K562 (cell line): ENCODE results near the gene C16orf96. TPM values are rescaled to one million over a fixed set of nuclear protein-coding genes. Genes with fewer than 3 reads are reported as not detected.

ENCODE experiments used
- BCL6 ChIP-seq: fragments of 250-450 bp; sonication (Bioruptor Pico); IDR thresholded peaks from 2 replicates; pipeline ENCODE4 v1.4.0; 2020
- CAMTA2 ChIP-seq: fragments of 250-450 bp; sonication (Bioruptor Pico); conservative IDR thresholded peaks from 2 replicates; pipeline ENCODE4 v1.5.1; 2022
- HMBOX1 ChIP-seq: sonication (generic); IDR thresholded peaks from 2 replicates; pipeline ENCODE4 v1.6.1; 2016
- MCM7 ChIP-seq, 2 experiments: fragments of 450-650 bp; IDR thresholded peaks; 2 replicates each; pipeline ENCODE4 v1.6.1; 2016 to 2018
- NR2C2 ChIP-seq, 2 experiments: fragments of 200-800 bp in 1 of 2; sonication (Bioruptor generic) in 1 of 2; sonication (generic) in 1 of 2; formaldehyde crosslinking in 1 of 2; IDR thresholded peaks; 2 replicates each; pipeline versions ENCODE4 v1.6.1 to v1.8.0; 2016 to 2022; ENCODE audit warnings: mild to moderate bottlenecking in 1 of 2, missing compliant biosample characterization in 1 of 2, missing genetic modification characterization in 1 of 2, missing genetic modification reagents in 1 of 2
- POLR2AphosphoS2 ChIP-seq: IDR thresholded peaks from 2 replicates; pipeline ENCODE4 v1.6.1; 2012; ENCODE audit warnings: low read length, improper control_type of control experiment
- RBFOX2 ChIP-seq: fragments of 200-400 bp; formaldehyde crosslinking; IDR thresholded peaks from 2 replicates; pipeline ENCODE4 v1.6.1; 2017; ENCODE audit warnings: low read depth, mild to moderate bottlenecking, low read length, moderate library complexity
- RBM25 ChIP-seq: fragments of 200-400 bp; formaldehyde crosslinking; IDR thresholded peaks from 2 replicates; pipeline ENCODE4 v1.6.1; 2018; ENCODE audit warnings: low read length, low read depth, moderate library complexity; ENCODE audit not compliant: severe bottlenecking
- SAFB ChIP-seq: fragments of 200-400 bp; formaldehyde crosslinking; IDR thresholded peaks from 2 replicates; pipeline ENCODE4 v1.6.1; 2017; ENCODE audit warnings: low read depth, low read length, borderline replicate concordance
- SMARCA4 ChIP-seq: fragments of 450-650 bp; IDR thresholded peaks from 2 replicates; pipeline ENCODE4 v1.6.1; 2016
- SMARCA5 ChIP-seq: fragments of 450-650 bp; IDR thresholded peaks from 2 replicates; pipeline ENCODE4 v1.6.1; 2016
- SRSF9 ChIP-seq: fragments of 200-400 bp; formaldehyde crosslinking; IDR thresholded peaks from 2 replicates; pipeline ENCODE4 v1.6.1; 2017; ENCODE audit warnings: low read depth, low read length, borderline replicate concordance
- TAF1 ChIP-seq: IDR thresholded peaks from 2 replicates; pipeline ENCODE4 v1.6.1; 2011; ENCODE audit warnings: mild to moderate bottlenecking, low read length, moderate library complexity; ENCODE audit not compliant: insufficient read depth, control insufficient read depth, severe bottlenecking; ENCODE audit errors: extremely low read depth
- TCF3 ChIP-seq: sonication (generic); formaldehyde crosslinking; IDR thresholded peaks from 2 replicates; pipeline ENCODE4 v1.4.0; 2020; ENCODE audit warnings: mild to moderate bottlenecking, missing genetic modification reagents
- THRA ChIP-seq: fragments of 450-650 bp; IDR thresholded peaks from 2 replicates; pipeline ENCODE4 v1.6.1; 2017; ENCODE audit warnings: mild to moderate bottlenecking, moderate library complexity
- THRAP3 ChIP-seq: fragments of 450-650 bp; IDR thresholded peaks from 2 replicates; pipeline ENCODE4 v1.6.1; 2016; ENCODE audit warnings: mild to moderate bottlenecking, inconsistent platforms, borderline replicate concordance
- TRIM25 ChIP-seq: fragments of 450-650 bp; IDR thresholded peaks from 2 replicates; pipeline ENCODE4 v1.7.0; 2016; ENCODE audit warnings: borderline replicate concordance
- XRCC4 ChIP-seq: IDR thresholded peaks from one replicate; pipeline ENCODE4 v1.6.1; 2011; ENCODE audit not compliant: insufficient read depth, insufficient read length; ENCODE audit errors: extremely low read depth
- ZBTB8A ChIP-seq: fragments of 450-650 bp; IDR thresholded peaks from 2 replicates; pipeline ENCODE4 v1.6.1; 2018; ENCODE audit warnings: mild to moderate bottlenecking, moderate library complexity; ENCODE audit not compliant: partially characterized antibody
- ZNF143 ChIP-seq: sonication (generic); formaldehyde crosslinking; IDR thresholded peaks from 2 replicates; pipeline ENCODE4 v1.9.0; 2022; ENCODE audit warnings: mild to moderate bottlenecking, missing genetic modification reagents
- ZNF224 ChIP-seq: sonication (generic); formaldehyde crosslinking; IDR thresholded peaks from 2 replicates; pipeline ENCODE4 v1.8.0; 2022; ENCODE audit warnings: mild to moderate bottlenecking, missing genetic modification reagents
- ZNF232 ChIP-seq: sonication (generic); formaldehyde crosslinking; IDR thresholded peaks from 2 replicates; pipeline ENCODE4 v1.8.0; 2022; ENCODE audit warnings: mild to moderate bottlenecking, missing genetic modification reagents
- polyA plus RNA-seq, 8 experiments: library from polyadenylated mRNA; depleted of rRNA in 4 of 8; stranded (reverse) in 5 of 8; unstranded in 3 of 8; fragments of >200 nt; fragmentation: Nextera tagmentation in 2 of 8; fragmentation: Illumina TruSeq in 1 of 8; extraction: Ambion mirVana in 2 of 8; extraction: Trizol in 1 of 8; gene quantifications; 2 replicates each; pipeline versions ENCODE4 v1.2.1 to v1.2.3, GENCODE V29; 2011 to 2014; ENCODE audit warnings: inconsistent platforms in 1 of 8, missing spikeins in 1 of 8
- total RNA-seq, 7 experiments: library from RNA; depleted of rRNA in 6 of 7; stranded (reverse); fragments of >200 nt in 6 of 7; fragmentation: Illumina TruSeq in 2 of 7; extraction: Trizol in 2 of 7; gene quantifications; 2 replicates each; pipeline versions ENCODE4 v1.2.1 to v1.2.3, GENCODE V29; 2011 to 2021; ENCODE audit warnings: low replicate concordance in 1 of 7
- TF ChIP-seq, protein P1 (sequence below): sonication (generic); formaldehyde crosslinking; IDR thresholded peaks from 2 replicates; pipeline ENCODE4 v1.4.0; 2020; ENCODE audit warnings: mild to moderate bottlenecking, missing genetic modification reagents

Gene C16orf96
- total and polyA plus RNA-seq, 9 of the 15 experiments (the other 6 are each of a cell fraction or from before 2014, with no cell fraction given), result not detected

- TF ChIP-seq NR2C2 (CRISPR knock-in tag; IDR thresholded peaks at IDR 0.05), result 0 out of 2 replicates have a peak, but pooled peaks have one; percentile 15
- no peak for TF ChIP-seq NR2C2 (tag; IDR thresholded peaks at IDR 0.05)
- no peak for TF ChIP-seq SRSF9
- TF ChIP-seq RBFOX2, result peak; percentile 3
- TF ChIP-seq ZNF143, result no peak
- TF ChIP-seq ZBTB8A, result no peak
- TF ChIP-seq MCM7 (IDR thresholded peaks at IDR 0.05), result no peak
- no peak for TF ChIP-seq TAF1
- TF ChIP-seq THRA, result no peak
- TF ChIP-seq CAMTA2 (CRISPR knock-in tag), result no peak
- TF ChIP-seq BCL6 (CRISPR knock-in tag), result no peak
- TF ChIP-seq POLR2AphosphoS2, result no peak
- no peak for TF ChIP-seq TCF3 (CRISPR knock-in tag)
- TF ChIP-seq XRCC4, result no peak
- no peak for TF ChIP-seq SMARCA4
- TF ChIP-seq ZNF232 (CRISPR knock-in tag), result no peak
- no peak for TF ChIP-seq SMARCA5
- TF ChIP-seq THRAP3, result no peak
- TF ChIP-seq, protein P1, sequence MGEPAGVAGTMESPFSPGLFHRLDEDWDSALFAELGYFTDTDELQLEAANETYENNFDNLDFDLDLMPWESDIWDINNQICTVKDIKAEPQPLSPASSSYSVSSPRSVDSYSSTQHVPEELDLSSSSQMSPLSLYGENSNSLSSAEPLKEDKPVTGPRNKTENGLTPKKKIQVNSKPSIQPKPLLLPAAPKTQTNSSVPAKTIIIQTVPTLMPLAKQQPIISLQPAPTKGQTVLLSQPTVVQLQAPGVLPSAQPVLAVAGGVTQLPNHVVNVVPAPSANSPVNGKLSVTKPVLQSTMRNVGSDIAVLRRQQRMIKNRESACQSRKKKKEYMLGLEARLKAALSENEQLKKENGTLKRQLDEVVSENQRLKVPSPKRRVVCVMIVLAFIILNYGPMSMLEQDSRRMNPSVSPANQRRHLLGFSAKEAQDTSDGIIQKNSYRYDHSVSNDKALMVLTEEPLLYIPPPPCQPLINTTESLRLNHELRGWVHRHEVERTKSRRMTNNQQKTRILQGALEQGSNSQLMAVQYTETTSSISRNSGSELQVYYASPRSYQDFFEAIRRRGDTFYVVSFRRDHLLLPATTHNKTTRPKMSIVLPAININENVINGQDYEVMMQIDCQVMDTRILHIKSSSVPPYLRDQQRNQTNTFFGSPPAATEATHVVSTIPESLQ (CRISPR knock-in tag), result no peak
- no peak for TF ChIP-seq TRIM25
- TF ChIP-seq ZNF224, result no peak
- TF ChIP-seq RBM25, result no peak
- no peak for TF ChIP-seq HMBOX1
- no peak for TF ChIP-seq SAFB
These were observed 57.8 kb downstream of the C16orf96 start (continued) for GRCh38 chr16:4613636-4614570.
